NT2/D1 (cell line): ENCODE measurements around the gene POU3F1.

Experiments used
- YY1 ChIP-seq: IDR thresholded peaks from 2 replicates; pipeline ENCODE4 v1.6.1; 2011; ENCODE audit not compliant: insufficient read length, insufficient read depth
- ZNF274 ChIP-seq: IDR thresholded peaks from 2 replicates; pipeline ENCODE4 v1.6.1; 2011; ENCODE audit warnings: mild to moderate bottlenecking, low read depth, low read length

GRCh38 chr1:38079019-38079418 is 32.4 kb upstream of the POU3F1 start:
- TF ChIP-seq ZNF274 (no peak), YY1 (no peak)
